ENCODE measurements around the gene PPP6R2. TPM values are rescaled to one million over a fixed set of nuclear protein-coding genes. Genes with fewer than 3 reads are reported as not detected.

The PPP6R2 gene
- total RNA-seq, 1 experiment from 2014 or later: 61.3 TPM

DNA sequence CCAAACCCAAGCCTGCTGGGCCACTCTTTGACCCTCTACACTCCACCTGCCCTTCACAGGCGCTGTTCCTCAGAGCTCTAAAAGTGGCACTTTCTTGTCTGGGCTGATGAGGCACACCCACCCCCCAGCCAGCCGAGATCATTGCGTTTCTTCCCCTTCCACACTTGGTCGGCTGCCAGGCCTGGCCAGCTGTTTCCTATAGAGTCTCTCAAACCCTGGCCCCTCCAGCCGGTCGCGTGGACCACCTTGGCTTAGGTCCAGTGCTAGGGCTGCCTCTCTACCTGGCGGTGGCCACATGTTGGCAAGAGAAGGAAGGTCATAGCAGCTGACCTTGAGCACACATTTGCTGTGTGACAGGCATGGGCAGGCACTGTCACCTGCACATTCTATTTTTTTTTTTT is 60.6 kb downstream of the PPP6R2 start:
- intact Hi-C loops (cut with micrococcal nuclease): no loop called here
- Histone ChIP-seq H3K4me1 (ENCODE audit: control insufficient read depth in 1 of 2, insufficient read depth in 2 of 2, low read length in 2 of 2) (no peaks in the 10 kb centered on the region), H3K4me2 (ENCODE audit: low read length) (no peak overlapping the region), H3K4me3 (replicated peaks in 1 of 2; ENCODE audit: low read depth in 1 of 2, low read length in 2 of 2) (no peak overlapping the region), H2AFZ (ENCODE audit: low read depth, low read length, poor library complexity, severe bottlenecking) (no peak overlapping the region), H3K79me2 (ENCODE audit: insufficient read depth, low read length) (peaks cover 44% of the 10 kb centered on the region), H3K9ac (ENCODE audit: low read length) (no peak overlapping the region), H3K27ac (ENCODE audit: low read depth, low read length) (no peak overlapping the region), H3K9me3 (ENCODE audit: control insufficient read depth in 1 of 2, insufficient read depth in 1 of 2, low read depth in 1 of 2, low read length in 2 of 2) (no peaks in the 10 kb centered on the region), H3K36me3 (ENCODE audit: control insufficient read depth in 1 of 2, insufficient read depth in 2 of 2, low read length in 2 of 2) (peaks cover 3 to 28% of the 10 kb centered on the region in 2 experiments; a peak in 3 of 4 replicates), H4K20me1 (ENCODE audit: insufficient read depth) (no peaks in the 10 kb centered on the region), H3K27me3 (ENCODE audit: insufficient read depth, low read length) (no peaks in the 10 kb centered on the region), H3K9me2 (ENCODE audit: insufficient read depth) (no peaks in the 10 kb centered on the region)
- ChIA-PET POLR2A (no interaction called here), CTCF (no interaction called here), RAD21 (ENCODE audit: low non-redundant PET in 1 of 2, low total read pairs in 2 of 2, uncharacterized antibody in 2 of 2, unreplicated experiment in 2 of 2) (no interaction called here)
- DNase-seq (ENCODE audit: low read depth, low spot score) (no peak), ATAC-seq (no peak)
- TF ChIP-seq ATF3 (IDR thresholded peaks at IDR 0.05) (no peak), JUND (IDR thresholded peaks at IDR 0.05) (no peak), SP1 (IDR thresholded peaks at IDR 0.05; ENCODE audit: low read depth) (no peak), RAD21 (IDR thresholded peaks at IDR 0.05; ENCODE audit: low read depth) (no peak), ELF1 (IDR thresholded peaks at IDR 0.05; ENCODE audit: borderline replicate concordance, low read depth) (no peak), EZH2phosphoT487 (IDR thresholded peaks at IDR 0.05; ENCODE audit: borderline replicate concordance) (no peak), POLR2A (IDR thresholded peaks at IDR 0.05; ENCODE audit: borderline replicate concordance, extremely low read depth, insufficient read depth, insufficient read length) (no peak), YY1 (IDR thresholded peaks at IDR 0.05; ENCODE audit: extremely low read depth, insufficient replicate concordance, low read depth, low read length) (no peak), POLR2AphosphoS5 (IDR thresholded peaks at IDR 0.05; ENCODE audit: low read depth, low read length) (no peak), EZH2 (IDR thresholded peaks at IDR 0.05) (no peak), SIN3A (IDR thresholded peaks at IDR 0.05; ENCODE audit: low read depth) (no peak)
- TF ChIP-seq, protein P1, sequence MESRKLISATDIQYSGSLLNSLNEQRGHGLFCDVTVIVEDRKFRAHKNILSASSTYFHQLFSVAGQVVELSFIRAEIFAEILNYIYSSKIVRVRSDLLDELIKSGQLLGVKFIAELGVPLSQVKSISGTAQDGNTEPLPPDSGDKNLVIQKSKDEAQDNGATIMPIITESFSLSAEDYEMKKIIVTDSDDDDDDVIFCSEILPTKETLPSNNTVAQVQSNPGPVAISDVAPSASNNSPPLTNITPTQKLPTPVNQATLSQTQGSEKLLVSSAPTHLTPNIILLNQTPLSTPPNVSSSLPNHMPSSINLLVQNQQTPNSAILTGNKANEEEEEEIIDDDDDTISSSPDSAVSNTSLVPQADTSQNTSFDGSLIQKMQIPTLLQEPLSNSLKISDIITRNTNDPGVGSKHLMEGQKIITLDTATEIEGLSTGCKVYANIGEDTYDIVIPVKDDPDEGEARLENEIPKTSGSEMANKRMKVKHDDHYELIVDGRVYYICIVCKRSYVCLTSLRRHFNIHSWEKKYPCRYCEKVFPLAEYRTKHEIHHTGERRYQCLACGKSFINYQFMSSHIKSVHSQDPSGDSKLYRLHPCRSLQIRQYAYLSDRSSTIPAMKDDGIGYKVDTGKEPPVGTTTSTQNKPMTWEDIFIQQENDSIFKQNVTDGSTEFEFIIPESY (IDR thresholded peaks at IDR 0.05; ENCODE audit: extremely low read depth, insufficient replicate concordance, low read length): no peak
- TF ChIP-seq, protein P2, sequence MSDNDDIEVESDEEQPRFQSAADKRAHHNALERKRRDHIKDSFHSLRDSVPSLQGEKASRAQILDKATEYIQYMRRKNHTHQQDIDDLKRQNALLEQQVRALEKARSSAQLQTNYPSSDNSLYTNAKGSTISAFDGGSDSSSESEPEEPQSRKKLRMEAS (IDR thresholded peaks at IDR 0.05): no peak
- no TSS peak for BruUV-seq (replicated peaks)
